CD4-positive, alpha-beta T cell treated with Interleukin-15 for 4 hours (primary cell): ENCODE data around the gene ALK.

ENCODE experiments used
- DNase-seq: peaks from one replicate; pipeline ENCODE4 v3.0.0-alpha.2; 2020; ENCODE audit warnings: low spot score

ALK gene

DNA sequence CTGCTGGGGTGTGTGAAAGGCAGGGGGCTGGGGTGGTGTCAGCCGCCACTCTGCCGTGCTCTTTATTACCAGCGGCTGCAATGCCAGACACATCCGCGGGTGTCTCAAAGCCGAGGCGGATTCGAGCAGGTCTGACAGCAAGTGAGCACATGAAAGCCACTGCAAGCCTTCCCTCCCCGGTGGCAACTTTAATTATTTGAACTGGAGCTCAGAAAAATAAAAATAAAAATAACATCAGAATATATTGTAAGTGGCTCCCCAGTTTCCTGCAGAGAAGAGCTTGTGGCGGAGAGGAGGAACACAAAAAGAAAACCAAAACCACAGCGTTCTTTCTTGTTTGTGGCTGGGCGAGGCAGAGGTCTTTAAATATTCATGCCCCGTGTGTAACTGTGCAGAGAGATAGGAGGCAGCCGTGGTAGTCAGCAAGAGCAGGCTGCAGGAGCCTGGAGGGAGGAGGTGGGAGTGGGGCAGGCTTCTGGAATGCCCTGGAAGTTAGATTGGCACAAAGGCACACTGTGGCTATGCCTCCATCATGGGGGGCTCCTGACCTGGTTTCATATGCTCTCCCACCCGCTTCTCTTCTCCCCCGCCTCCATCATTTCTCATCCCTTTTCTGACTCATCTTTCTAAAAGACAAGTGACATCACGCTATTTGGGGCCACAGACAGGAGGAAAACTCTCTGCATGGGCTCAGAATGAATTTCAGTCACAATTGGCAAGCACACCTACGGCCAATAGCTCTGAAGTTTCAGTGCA lies 606.4 kb downstream of the ALK start:
- peak; percentile 46 for DNase-seq

GRCh38 chr2:29311458-29311857 lies 609.9 kb downstream of the ALK start:
- no peak for DNase-seq

DNA sequence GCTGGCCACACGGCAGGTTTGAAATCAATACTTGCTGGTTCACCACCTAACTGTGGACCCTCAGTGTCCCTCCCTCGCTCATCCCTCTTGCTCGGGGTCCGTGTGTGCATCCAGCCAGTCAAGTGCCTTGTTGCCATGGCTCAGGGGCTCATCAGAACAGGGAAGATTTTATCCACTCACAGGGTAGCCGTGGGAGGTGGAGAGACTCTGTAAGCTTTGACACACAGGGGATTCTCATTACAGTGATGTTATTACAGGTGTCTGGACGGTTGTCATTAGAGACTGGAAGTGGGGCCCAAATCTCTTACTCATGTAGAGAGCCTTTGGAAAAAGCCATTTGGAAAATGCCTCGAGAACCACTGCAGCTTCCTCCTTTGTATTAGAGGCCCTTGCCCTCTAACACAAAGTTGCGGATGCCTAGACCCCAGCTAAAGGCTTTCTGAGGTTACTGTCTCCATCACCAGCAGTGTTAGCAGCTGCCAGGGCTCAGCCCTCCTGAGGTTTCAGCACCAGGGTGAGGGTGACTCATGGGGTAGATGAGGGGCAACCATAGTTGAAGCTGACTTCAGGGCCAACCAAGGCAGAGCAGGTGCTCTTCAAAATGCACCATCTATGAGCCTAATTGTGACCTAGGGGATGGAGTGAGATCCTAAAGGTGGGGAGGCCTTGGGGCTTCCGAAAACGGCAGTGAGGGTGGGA lies 610.6 kb downstream of the ALK start:
- DNase-seq, result no peak

GRCh38 chr2:29309090-29310029 lies 612.0 kb downstream of the ALK start:
- DNase-seq, result peak; percentile 54

GRCh38 chr2:29308366-29308765 lies 613.0 kb downstream of the ALK start:
- DNase-seq, result no peak

DNA sequence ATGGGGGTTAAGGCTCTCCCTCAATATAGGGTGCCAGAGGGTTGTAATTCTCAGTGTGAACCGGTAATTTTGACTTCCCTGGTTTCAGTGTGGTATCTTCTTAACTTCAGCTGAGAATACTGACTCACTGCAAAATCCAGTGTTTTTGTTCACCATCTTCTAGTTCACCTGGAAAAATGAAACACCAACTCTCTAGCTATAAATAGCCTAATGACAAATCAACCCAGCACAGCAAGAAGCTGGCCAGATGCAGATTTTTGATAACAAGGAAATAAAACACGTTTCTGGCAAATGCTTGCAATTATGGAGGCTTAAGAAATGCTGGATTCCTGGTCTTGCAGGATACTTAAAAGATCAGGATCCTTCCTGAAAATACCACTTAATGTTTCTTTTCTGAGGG lies 613.9 kb downstream of the ALK start:
- no peak for DNase-seq

DNA sequence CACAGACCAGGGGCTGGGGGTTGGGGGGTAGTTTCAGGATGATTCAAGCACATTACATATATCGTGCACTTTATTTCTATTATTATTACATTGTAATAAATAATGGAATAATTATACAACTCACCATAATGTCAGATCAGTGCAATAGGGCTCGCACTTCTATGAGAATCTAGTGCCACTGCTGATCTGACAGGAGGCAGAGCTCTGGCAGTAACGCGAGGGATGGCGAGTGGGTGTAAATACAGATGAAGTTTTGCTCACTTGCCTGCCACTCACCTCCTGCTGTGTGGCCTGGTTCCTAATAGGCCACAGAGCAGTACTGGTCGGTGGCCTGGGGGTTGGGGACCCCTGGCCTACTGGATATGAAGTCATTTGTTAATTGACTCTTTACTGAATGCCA lies 615.6 kb downstream of the ALK start:
- no peak for DNase-seq

- no peak for DNase-seq
Observed at GRCh38 chr2:29304399-29305060, 616.9 kb downstream of the ALK start.

- DNase-seq, result no peak
Observed at GRCh38 chr2:29296585-29296984, 624.8 kb downstream of the ALK start.

- no peak for DNase-seq
Observed at GRCh38 chr2:29295845-29296244, 625.5 kb downstream of the ALK start.

DNA sequence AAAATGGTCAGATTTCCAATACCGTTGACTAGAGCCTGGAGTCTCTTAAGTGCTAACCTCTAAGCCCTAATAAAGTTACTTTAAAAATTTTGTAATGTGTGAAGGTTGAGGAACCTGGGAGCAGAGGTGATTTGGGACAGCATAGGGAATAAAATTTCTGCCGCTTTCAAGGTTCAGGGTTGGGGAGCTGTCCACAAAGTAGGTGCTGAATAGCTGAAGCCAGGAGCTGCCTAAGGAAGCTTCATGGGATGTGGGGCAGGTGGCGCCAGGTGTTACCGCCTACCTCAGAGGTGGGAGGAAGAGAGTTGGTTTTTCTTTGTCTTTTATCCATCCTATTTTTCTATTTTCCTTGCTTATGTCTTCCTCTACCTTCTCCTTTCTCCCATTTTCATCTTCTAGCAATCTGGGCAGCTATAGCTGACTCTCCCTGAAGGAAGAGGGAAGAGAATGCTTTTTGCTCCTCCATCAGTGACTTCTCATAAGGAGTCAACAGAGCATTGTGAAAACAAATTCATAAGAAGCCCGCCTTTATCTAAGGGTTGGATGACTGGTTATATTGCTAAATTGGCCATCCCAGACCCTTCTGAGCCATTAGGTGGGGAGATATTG lies 627.5 kb downstream of the ALK start:
- no peak for DNase-seq

GRCh38 chr2:29290293-29291047 lies 630.9 kb downstream of the ALK start:
- no peak for DNase-seq

GRCh38 chr2:29284671-29285070 lies 636.7 kb downstream of the ALK start:
- DNase-seq, result no peak

DNA sequence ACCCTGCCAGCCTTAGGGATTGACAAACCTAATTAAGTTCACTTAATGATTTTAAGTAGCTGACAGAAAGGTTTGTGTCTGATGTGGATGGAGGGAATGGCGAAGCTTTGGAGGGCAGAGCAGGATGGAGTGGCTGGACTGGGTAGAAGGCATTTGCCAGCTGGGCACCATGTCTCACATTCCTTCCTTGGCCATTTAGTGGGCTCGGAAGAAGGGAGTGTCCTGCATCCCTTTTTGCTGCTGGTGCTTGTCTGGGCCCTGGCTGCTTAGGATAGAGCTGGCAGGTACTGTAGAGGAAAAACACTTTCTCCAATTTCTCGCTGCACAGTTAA lies 639.5 kb downstream of the ALK start:
- no peak for DNase-seq

- DNase-seq, result no peak
Observed at GRCh38 chr2:29281086-29281915, 640.1 kb downstream of the ALK start.

- no peak for DNase-seq
Observed at GRCh38 chr2:29278966-29279365, 642.4 kb downstream of the ALK start.

DNA sequence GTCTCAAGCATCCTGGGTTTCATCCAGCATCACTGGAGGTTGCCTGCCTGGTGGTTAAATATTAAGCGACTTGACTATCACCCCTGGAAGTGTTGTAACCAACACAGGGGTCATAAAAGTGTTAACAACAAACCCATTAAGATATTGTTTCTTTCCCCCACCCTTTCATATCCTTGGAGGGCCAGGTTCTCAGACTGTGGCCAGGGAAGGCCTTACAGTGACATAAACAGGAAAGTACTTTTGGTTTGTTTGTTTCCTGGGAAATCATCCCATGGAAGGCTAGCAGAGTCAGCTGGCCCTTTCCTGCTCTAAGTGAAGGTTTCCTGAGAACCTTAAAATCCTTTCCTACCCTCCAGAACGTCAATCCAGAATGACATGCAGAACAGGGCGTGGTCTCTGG lies 645.2 kb downstream of the ALK start:
- no peak for DNase-seq

GRCh38 chr2:29275186-29275585 lies 646.2 kb downstream of the ALK start:
- no peak for DNase-seq

- no peak for DNase-seq
Observed at GRCh38 chr2:29273685-29274611, 647.4 kb downstream of the ALK start.
